Measurements from ENCODE around the gene FAM111A. TPM values are rescaled to one million over a fixed set of nuclear protein-coding genes. Genes with fewer than 3 reads are reported as not detected.
A peak's percentile ranks its signal among the peaks of the same experiment; 100 is the strongest.
"Not testable (repeated sequence)": the region's sequence is repeated elsewhere in the genome, so short reads cannot be mapped to it uniquely, and the experiment has no call there.

The FAM111A gene, protein sequence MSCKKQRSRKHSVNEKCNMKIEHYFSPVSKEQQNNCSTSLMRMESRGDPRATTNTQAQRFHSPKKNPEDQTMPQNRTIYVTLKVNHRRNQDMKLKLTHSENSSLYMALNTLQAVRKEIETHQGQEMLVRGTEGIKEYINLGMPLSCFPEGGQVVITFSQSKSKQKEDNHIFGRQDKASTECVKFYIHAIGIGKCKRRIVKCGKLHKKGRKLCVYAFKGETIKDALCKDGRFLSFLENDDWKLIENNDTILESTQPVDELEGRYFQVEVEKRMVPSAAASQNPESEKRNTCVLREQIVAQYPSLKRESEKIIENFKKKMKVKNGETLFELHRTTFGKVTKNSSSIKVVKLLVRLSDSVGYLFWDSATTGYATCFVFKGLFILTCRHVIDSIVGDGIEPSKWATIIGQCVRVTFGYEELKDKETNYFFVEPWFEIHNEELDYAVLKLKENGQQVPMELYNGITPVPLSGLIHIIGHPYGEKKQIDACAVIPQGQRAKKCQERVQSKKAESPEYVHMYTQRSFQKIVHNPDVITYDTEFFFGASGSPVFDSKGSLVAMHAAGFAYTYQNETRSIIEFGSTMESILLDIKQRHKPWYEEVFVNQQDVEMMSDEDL
- total RNA-seq (10 to 100 TPM in 2 of 10 donors, 1 to 10 TPM in 8; 4.0 to 18.6 (median 5.1) TPM), polyA plus RNA-seq (10 to 100 TPM in 1 of 2 donors, 1 to 10 TPM in 1; 2.9 to 22.5 TPM)
- long read RNA-seq, donor 1, partial matches to known transcripts, result 0 of 5 reads
- long read RNA-seq, donor 1, other reads (novel, unspliced or antisense), result 5 of 5 reads
- long read RNA-seq, donor 2, full-length matches to known transcripts, result 1 of 9 reads
- long read RNA-seq, donor 2, partial matches to known transcripts, result 0 of 9 reads
- long read RNA-seq, donor 2, other reads (novel, unspliced or antisense), result 8 of 9 reads
- long read RNA-seq, donor 3, partial matches to known transcripts, result 0 of 3 reads
- long read RNA-seq, donor 3, other reads (novel, unspliced or antisense), result 3 of 3 reads

DNA sequence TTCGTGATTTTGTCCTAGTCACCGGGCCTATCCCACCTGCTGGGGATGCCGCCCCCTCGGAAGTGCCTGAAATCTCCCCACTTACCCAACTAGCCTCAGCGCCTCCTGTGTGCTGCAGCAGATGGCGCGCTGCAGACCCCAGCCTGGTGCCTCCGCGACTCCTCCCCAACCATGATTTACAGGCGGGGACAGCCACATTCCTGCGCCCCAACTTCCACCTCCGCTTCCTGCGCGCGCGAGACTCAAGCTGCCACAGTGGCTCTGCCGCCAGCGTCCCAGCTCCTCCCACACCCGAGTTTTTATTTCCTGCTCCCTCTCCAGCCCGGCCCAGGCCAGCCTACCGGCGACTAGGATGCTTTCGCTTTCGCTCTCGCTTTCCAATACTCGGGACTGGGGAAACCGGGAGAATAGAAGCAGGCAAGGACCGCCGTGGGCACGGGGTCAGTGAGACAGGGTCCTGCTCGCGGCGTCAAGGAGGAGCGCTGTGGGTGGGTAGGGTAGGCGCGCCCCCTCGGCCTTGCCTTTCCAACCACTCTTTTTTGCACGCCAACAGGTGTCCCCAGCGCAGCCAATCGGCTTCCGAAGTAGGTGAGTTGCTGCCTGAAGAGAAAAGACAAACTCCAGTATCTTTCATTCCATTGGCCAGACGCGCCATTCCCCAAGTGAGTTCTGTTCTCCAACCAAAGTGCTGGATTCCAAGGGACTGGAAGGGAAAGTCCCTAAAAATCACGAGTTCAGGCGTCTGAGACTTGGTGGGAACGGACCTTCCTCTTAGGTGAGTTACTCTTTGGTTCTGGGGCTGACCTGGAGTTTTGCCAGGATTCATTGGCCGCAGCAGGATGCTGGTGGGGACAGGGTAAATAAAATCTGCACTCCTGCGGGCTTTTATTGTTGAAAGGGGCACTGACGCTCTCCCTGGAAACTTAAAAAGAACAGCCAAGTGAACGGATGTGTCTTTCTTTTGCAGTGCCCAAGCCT, at the start of gene FAM111A:
FAM111A (plus strand) TSS at position 327 of the 978 bp plus-strand sequence. CDS start 6,017 bp downstream, outside the sequence.
- TF ChIP-seq, protein P1, sequence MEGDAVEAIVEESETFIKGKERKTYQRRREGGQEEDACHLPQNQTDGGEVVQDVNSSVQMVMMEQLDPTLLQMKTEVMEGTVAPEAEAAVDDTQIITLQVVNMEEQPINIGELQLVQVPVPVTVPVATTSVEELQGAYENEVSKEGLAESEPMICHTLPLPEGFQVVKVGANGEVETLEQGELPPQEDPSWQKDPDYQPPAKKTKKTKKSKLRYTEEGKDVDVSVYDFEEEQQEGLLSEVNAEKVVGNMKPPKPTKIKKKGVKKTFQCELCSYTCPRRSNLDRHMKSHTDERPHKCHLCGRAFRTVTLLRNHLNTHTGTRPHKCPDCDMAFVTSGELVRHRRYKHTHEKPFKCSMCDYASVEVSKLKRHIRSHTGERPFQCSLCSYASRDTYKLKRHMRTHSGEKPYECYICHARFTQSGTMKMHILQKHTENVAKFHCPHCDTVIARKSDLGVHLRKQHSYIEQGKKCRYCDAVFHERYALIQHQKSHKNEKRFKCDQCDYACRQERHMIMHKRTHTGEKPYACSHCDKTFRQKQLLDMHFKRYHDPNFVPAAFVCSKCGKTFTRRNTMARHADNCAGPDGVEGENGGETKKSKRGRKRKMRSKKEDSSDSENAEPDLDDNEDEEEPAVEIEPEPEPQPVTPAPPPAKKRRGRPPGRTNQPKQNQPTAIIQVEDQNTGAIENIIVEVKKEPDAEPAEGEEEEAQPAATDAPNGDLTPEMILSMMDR (IDR thresholded peaks at IDR 0.05), result peak in 6 of 9 donors; percentile 5 to 52 (median 26)
- intact Hi-C loops (cut with DNase I), result loop anchor here in 6 of 10 donors (2.0 to 10.0 kb wide), 5 partner anchors 36 to 568 kb away; partner anchors contain the start of genes FAM111B (in 3 of the 6), LPXN (in 1 of the 6) and ZFP91 (in 1 of the 6)
- ATAC-seq (peak; percentile 93 to 97 (median 96)), DNase-seq (peak; percentile 86 to 90)
- Histone ChIP-seq H3K27ac (peak within 1 kb of the TSS; percentile 44 to 94 (median 87)), H3K9me3 (no peaks in the 10 kb centered on the region), H3K4me3 (peak within 1 kb of the TSS; percentile 20 to 86 (median 70)), H3K36me3 (peaks cover 0 to 18% (median 0%) of the 10 kb centered on the region in 9 donors), H3K4me1 (peaks cover 0 to 48% (median 25%) of the 10 kb centered on the region in 9 donors), H3K27me3 (no peaks in the 10 kb centered on the region)
- WGBS, 2 donors, result 1% methylated on average over 50 of the region's 50 CpGs

DNA sequence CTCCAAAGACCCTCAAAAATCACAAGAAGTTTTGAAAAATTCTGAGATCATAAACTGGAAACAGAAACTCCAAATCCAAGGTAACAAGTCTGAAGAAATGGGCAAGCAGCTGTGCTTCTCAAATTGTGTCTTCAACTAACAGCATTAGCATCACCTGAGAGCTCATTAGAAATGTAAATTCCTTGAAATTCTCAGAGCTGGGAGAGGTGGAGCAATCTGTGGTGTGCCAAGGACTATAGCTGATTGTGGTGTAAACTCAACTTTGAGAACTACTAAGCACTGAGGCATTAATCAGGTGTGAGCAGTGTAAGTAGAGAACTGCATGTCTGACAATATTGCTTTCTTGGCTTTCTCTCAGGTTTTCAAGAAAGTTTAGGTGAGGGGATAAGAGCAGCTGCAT, 49.1 kb upstream of the FAM111A start:
- H3K27me3 ChIP-seq, result peaks cover 0 to 23% (median 3%) of the 10 kb centered on the region in 7 donors
- not testable (repeated sequence) for H3K4me1 ChIP-seq, ATAC-seq, H3K36me3 ChIP-seq, H3K4me3 ChIP-seq, H3K9me3 ChIP-seq, H3K27ac ChIP-seq, DNase-seq
- intact Hi-C loops (cut with DNase I), result loop anchor here in 1 of 10 donors (10.0 kb wide), 1 partner anchor 61 kb away; no protein-coding TSS in a partner anchor

DNA sequence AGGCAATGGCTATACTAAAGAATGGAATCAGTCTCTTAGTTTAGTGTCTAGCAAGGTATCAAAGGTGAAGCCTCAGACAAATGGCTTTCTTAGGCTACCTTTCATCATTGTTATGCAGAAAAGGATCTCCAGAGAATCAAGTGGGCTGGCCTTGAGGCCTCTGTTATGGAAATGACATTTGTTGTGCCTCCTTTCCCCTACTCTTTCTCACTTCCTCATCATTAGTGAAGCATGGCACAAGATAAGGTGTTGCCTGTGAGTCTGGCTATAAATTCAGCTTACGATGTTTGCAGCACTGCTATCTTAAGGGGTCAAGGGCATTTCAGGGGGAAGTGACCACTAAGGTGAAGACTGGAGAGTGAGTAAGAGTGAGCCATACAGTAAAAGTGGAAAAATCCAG, 47.4 kb upstream of the FAM111A start:
- H3K27ac ChIP-seq, H3K9me3 ChIP-seq, H3K4me1 ChIP-seq, DNase-seq, H3K36me3 ChIP-seq, H3K4me3 ChIP-seq, ATAC-seq: not testable (repeated sequence)
- intact Hi-C loops (cut with DNase I), result loop anchor here in 5 of 10 donors (5.0 to 10.0 kb wide), 3 partner anchors 42 to 62 kb away; no protein-coding TSS in a partner anchor
- peaks cover 0 to 36% (median 5%) of the 10 kb centered on the region in 7 donors for H3K27me3 ChIP-seq
- WGBS, 2 donors, result 18 to 44% methylated on average over 1 of the region's 1 CpG

DNA sequence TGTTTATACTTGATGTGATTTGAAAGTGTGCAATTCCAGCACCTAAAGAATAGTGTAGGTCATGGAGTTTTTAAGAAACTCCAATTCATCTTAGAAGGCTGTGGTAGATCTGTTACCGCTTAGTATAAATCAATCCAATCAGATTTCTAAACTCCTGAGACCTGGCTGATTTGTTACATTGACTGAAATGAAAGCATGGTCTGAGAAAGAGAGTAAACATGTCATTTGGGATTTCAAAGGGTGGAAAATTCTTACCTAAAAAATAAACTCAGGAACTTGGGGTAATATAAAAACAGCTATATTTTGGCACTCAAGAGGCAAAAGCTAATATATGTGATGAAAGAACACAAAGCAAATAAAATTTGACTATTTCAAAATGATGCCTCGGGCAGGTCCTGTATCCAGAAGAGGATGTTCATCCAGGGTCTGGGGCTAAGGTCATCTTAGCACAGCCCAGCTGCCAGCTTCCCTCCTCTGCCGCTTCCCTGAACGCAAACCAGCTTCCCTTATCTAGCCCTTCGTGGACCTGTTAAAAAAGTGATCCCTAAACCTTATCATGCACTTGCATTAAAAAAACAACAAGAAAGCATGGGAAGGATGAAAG, 46.6 kb upstream of the FAM111A start:
- not testable (repeated sequence) for DNase-seq, H3K9me3 ChIP-seq, H3K36me3 ChIP-seq, H3K4me3 ChIP-seq, ATAC-seq, H3K4me1 ChIP-seq, H3K27ac ChIP-seq
- 47 to 49% methylated on average over 5 of the region's 5 CpGs for WGBS, 2 donors
- peaks cover 0 to 39% (median 13%) of the 10 kb centered on the region in 7 donors for H3K27me3 ChIP-seq
- intact Hi-C loops (cut with DNase I), result loop anchor here in 5 of 10 donors (2.0 to 10.0 kb wide), 4 partner anchors 41 to 61 kb away; no protein-coding TSS in a partner anchor

All from heart right ventricle (tissue), 16 donors.